Neuron (in vitro differentiated cells): ENCODE data around the gene LRRC71.

ENCODE experiments used
- H2AFZ ChIP-seq: one replicate; pipeline ENCODE4 v1.6.1; 2013; ENCODE audit warnings: low read depth, mild to moderate bottlenecking, inconsistent platforms, low read length, moderate library complexity
- H3K27me3 ChIP-seq: one replicate; pipeline ENCODE4 v1.6.1; 2013; ENCODE audit warnings: low read length; ENCODE audit not compliant: insufficient read depth
- H3K36me3 ChIP-seq: one replicate; pipeline ENCODE4 v1.6.1; 2013; ENCODE audit warnings: low read length; ENCODE audit not compliant: insufficient read depth
- H3K4me1 ChIP-seq: one replicate; pipeline ENCODE4 v1.6.1; 2013; ENCODE audit warnings: low read length; ENCODE audit not compliant: insufficient read depth
- H3K4me3 ChIP-seq: 2 replicates; pipeline ENCODE4 v1.5.1; 2013; ENCODE audit warnings: mild to moderate bottlenecking, low read length, moderate library complexity
- H3K9me3 ChIP-seq: one replicate; pipeline ENCODE4 v1.6.1; 2013; ENCODE audit warnings: low read length

LRRC71 gene

DNA sequence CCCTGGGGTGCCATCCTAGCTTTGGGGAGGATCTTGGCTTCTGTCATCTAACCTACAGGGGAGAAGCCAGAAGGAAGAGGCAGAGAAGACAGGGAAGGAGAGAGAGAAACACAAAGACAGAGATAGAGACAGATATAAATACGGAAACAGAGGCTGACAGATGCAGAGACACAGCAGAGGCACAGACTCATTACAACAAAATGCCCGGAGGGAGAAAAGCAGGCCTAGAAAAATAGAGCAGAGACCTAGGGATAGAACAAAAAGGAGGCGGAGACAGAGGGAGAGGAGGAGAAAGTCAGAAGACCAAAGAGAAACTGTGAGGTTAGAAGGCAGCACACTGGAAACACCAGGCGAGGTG is 25.0 kb upstream of the LRRC71 start:
- no peak overlapping the region for H3K4me3 ChIP-seq
- H3K4me1 ChIP-seq: peaks cover 7% of the 10 kb centered on the region
- peaks cover 35% of the 10 kb centered on the region for H3K27me3 ChIP-seq

GRCh38 chr1:156895927-156896326 is 24.5 kb upstream of the LRRC71 start:
- no peak overlapping the region for H2AFZ ChIP-seq
- no peak overlapping the region for H3K4me3 ChIP-seq
- H3K9me3 ChIP-seq: no peaks in the 10 kb centered on the region
- peaks cover 7% of the 10 kb centered on the region for H3K4me1 ChIP-seq
- H3K36me3 ChIP-seq: no peaks in the 10 kb centered on the region
- H3K27me3 ChIP-seq: peaks cover 35% of the 10 kb centered on the region

More for the DNA sequence above, 25.0 kb upstream of the LRRC71 start:
- H2AFZ ChIP-seq: no peak overlapping the region
- no peaks in the 10 kb centered on the region for H3K36me3 ChIP-seq
- H3K9me3 ChIP-seq: no peaks in the 10 kb centered on the region

GRCh38 chr1:156896490-156897033 is 23.9 kb upstream of the LRRC71 start:
- Histone ChIP-seq H3K4me1 (peaks cover 7% of the 10 kb centered on the region), H2AFZ (no peak overlapping the region), H3K9me3 (no peaks in the 10 kb centered on the region), H3K4me3 (no peak overlapping the region), H3K27me3 (peaks cover 37% of the 10 kb centered on the region), H3K36me3 (no peaks in the 10 kb centered on the region)

- Histone ChIP-seq H3K36me3 (no peaks in the 10 kb centered on the region), H3K27me3 (peaks cover 34% of the 10 kb centered on the region), H3K4me1 (peaks cover 7% of the 10 kb centered on the region), H3K9me3 (no peaks in the 10 kb centered on the region), H3K4me3 (no peak overlapping the region), H2AFZ (no peak overlapping the region)
Measured at GRCh38 chr1:156897078-156897825, 23.2 kb upstream of the LRRC71 start.

- peaks cover 7% of the 10 kb centered on the region for H3K4me1 ChIP-seq
Measured at GRCh38 chr1:156898161-156898566, 22.3 kb upstream of the LRRC71 start.

DNA sequence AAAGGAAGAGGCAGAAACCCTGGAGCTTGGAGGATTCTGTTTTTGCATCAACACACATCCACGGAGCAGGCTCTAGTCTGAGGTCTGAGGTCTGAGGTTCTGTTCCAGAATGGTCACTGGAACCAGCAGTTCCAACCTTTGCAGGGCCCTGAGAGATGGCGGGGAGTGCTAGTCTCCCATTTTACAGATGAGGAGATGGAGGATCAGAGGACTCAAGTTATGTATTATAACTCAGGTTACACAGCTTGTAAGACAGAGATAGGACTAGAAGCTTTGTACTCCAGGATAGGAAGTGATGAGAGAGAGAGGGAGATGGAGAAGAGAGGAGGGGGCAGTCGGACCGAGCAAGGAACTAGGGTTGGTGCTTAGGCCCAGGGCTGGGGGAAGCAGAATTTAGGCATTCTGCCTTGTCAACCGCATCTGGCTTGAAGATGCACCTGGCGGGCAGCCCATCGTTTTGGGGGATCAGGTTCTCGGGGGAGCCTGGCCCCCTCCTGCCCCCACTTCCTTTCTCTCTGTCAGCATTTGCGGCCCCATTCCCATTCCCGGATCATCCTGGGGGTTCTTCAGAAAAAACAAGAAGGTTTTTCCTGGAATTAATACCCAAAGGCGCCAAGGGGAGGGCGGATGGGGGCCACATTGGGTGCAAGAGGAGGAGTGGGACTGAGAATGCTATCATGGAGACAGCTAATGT is 21.3 kb upstream of the LRRC71 start:
- Histone ChIP-seq H3K4me1 (peaks cover 7% of the 10 kb centered on the region), H2AFZ (no peak overlapping the region), H3K36me3 (no peaks in the 10 kb centered on the region), H3K4me3 (no peak overlapping the region), H3K9me3 (no peaks in the 10 kb centered on the region), H3K27me3 (peaks cover 28% of the 10 kb centered on the region)

More at GRCh38 chr1:156898161-156898566, 22.3 kb upstream of the LRRC71 start:
- H3K9me3 ChIP-seq: no peaks in the 10 kb centered on the region
- no peak overlapping the region for H3K4me3 ChIP-seq
- peaks cover 31% of the 10 kb centered on the region for H3K27me3 ChIP-seq
- peak overlapping the region; percentile 79 for H2AFZ ChIP-seq
- H3K36me3 ChIP-seq: no peaks in the 10 kb centered on the region

DNA sequence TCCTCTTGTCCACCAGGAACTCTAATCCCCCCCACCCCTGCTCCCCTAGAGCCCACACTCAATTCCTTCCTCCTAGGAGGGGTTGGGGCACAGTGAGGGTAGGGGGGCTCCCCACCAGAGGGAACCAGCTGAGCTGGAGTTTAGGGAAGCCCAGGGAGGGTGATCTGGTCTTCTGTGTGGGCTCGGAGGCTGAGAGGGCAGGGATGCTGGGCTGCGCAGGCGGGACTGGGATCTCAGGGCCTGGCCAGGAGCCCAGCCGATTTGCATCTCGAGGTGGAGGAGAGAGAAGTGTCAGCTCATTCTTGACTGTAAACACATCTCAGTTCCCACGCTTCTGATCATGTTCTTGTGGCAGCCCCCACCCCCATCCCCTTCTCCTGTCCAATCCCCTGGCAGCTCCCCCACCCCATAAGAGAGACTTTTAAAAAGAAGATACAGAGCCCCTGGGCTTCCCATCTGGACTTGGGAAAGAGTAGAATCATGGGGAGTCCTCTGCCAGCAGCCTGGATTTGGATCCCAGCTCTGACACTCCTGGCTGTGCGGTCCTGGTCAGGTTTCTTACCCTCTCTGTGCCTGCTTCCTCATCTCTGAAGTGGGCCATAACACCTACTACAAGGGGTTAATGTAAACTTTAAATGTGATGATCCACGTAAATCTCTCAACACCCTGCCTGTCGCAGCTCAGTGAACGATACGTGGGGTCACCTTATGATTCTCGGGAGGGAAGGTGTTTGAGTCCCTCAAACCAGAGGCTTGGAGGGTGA is 20.3 kb upstream of the LRRC71 start:
- peaks cover 18% of the 10 kb centered on the region for H3K27me3 ChIP-seq
- H3K9me3 ChIP-seq: no peaks in the 10 kb centered on the region
- peaks cover 7% of the 10 kb centered on the region for H3K4me1 ChIP-seq
- no peaks in the 10 kb centered on the region for H3K36me3 ChIP-seq
- no peak overlapping the region for H2AFZ ChIP-seq
- no peak overlapping the region for H3K4me3 ChIP-seq

- Histone ChIP-seq H3K4me1 (peaks cover 7% of the 10 kb centered on the region), H3K27me3 (peaks cover 15% of the 10 kb centered on the region), H3K9me3 (no peaks in the 10 kb centered on the region), H3K4me3 (no peak overlapping the region), H2AFZ (no peak overlapping the region), H3K36me3 (no peaks in the 10 kb centered on the region)
Measured at GRCh38 chr1:156900896-156901589, 19.4 kb upstream of the LRRC71 start.

DNA sequence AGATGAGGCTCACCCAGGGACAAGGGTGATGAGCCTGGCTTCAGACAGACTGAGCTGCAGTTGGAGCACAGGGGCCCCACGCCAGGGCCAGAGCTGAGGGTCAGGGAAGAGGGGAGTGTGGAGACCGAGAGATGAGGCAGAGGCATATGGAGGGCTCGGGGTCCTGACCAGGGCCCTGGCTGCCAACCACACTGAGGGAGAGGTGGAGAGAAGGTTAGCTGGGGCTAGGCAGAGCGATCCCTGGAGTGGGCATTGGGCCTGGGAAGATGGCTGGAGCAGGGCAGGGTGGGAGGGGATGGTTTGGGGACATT is 18.9 kb upstream of the LRRC71 start:
- Histone ChIP-seq H3K36me3 (no peaks in the 10 kb centered on the region), H2AFZ (no peak overlapping the region), H3K9me3 (no peaks in the 10 kb centered on the region), H3K4me3 (no peak overlapping the region), H3K27me3 (peaks cover 11% of the 10 kb centered on the region), H3K4me1 (peaks cover 7% of the 10 kb centered on the region)

- Histone ChIP-seq H3K27me3 (peaks cover 11% of the 10 kb centered on the region), H3K4me3 (no peak overlapping the region), H3K9me3 (no peaks in the 10 kb centered on the region), H2AFZ (no peak overlapping the region), H3K4me1 (peaks cover 7% of the 10 kb centered on the region), H3K36me3 (no peaks in the 10 kb centered on the region)
Measured at GRCh38 chr1:156901966-156902915, 18.2 kb upstream of the LRRC71 start.

- no peak overlapping the region for H2AFZ ChIP-seq
- peaks cover 2% of the 10 kb centered on the region for H3K4me1 ChIP-seq
- no peak overlapping the region for H3K4me3 ChIP-seq
- H3K36me3 ChIP-seq: no peaks in the 10 kb centered on the region
- no peaks in the 10 kb centered on the region for H3K9me3 ChIP-seq
- H3K27me3 ChIP-seq: peaks cover 11% of the 10 kb centered on the region
Measured at GRCh38 chr1:156903328-156904091, 16.9 kb upstream of the LRRC71 start.
